K562 (cell line): ENCODE data around the gene LDB2. TPM values are rescaled to one million over a fixed set of nuclear protein-coding genes. Genes with fewer than 3 reads are reported as not detected.

ENCODE experiments used
- ATAC-seq: fragments of 200-7000 bp; cut with Tn5 transposase; 3 replicates; pipeline ENCODE4 v1.9.1; 2020; ENCODE audit warnings: moderate library complexity
- BruUV-seq: library from RNA; stranded (reverse); fragments of 400-500 nt; replicated peaks from 2 replicates; lab custom pipeline; 2021; lab: Mats Ljungman, UMichigan
- CTCF ChIA-PET: fragments of 300-600 bp; formaldehyde crosslinking; extraction: SDS; loops from one replicate; lab custom pipeline; 2021; ENCODE audit warnings: low intra/inter-chr PET ratio; lab: Yijun Ruan, JAX
- POLR2A ChIA-PET: fragments of 300-600, 350-650 bp; sonication (Branson Sonifier 250); formaldehyde crosslinking; extraction: SDS; loops from one replicate; lab custom pipeline; 2021; ENCODE audit warnings: antibody characterized with exemption, inconsistent platforms; lab: Yijun Ruan, JAX
- DNase-seq, 4 experiments: peaks; one replicate each; pipeline versions ENCODE4 v3.0.0 to v3.0.0-alpha.2; 2011 to 2018; ENCODE audit warnings: low spot score in 3 of 4, mixed read lengths in 3 of 4; ENCODE audit errors: extremely low read depth in 1 of 4
- FAIRE-seq: peaks from 2 replicates; lab custom pipeline; 2011; peaks lifted over from hg19 to GRCh38; lab: Jason Lieb, UNC
- H2AFZ ChIP-seq: 2 replicates; pipeline ENCODE4 v1.6.0; 2011; ENCODE audit warnings: low read depth, low read length, control low read depth, inconsistent platforms
- H3K27ac ChIP-seq: fragments of 200-600 bp; 3 replicates; pipeline ENCODE4 v1.8.0; 2011; ENCODE audit warnings: low read depth, mild to moderate bottlenecking, control low read depth, inconsistent platforms, low read length, moderate library complexity, mixed read lengths; ENCODE audit errors: extremely low read depth
- H3K27me3 ChIP-seq, 2 experiments: fragments of 300-600 bp in 1 of 2; 2 replicates in 1 of 2; 3 replicates in 1 of 2; pipeline versions ENCODE4 v1.6.0 to v1.8.0; 2011; ENCODE audit warnings: inconsistent platforms in 2 of 2, low read length in 2 of 2, mild to moderate bottlenecking in 1 of 2, mixed read lengths in 1 of 2, moderate library complexity in 1 of 2; ENCODE audit not compliant: control insufficient read depth in 2 of 2, insufficient read depth in 2 of 2
- H3K36me3 ChIP-seq: fragments of 300-600 bp; 3 replicates; pipeline ENCODE4 v1.8.0; 2011; ENCODE audit warnings: mild to moderate bottlenecking, low read length, inconsistent platforms; ENCODE audit not compliant: control insufficient read depth, insufficient read depth
- H3K4me1 ChIP-seq, 2 experiments: fragments of 200-600 bp in 1 of 2; replicated peaks in 1 of 2; 2 replicates in 1 of 2; 3 replicates in 1 of 2; pipeline versions ENCODE4 v1.5.1 to v1.8.0; 2011; ENCODE audit warnings: inconsistent platforms in 2 of 2, low read length in 2 of 2, mild to moderate bottlenecking in 1 of 2, mixed read lengths in 1 of 2, moderate library complexity in 1 of 2; ENCODE audit not compliant: control insufficient read depth in 2 of 2, insufficient read depth in 2 of 2
- H3K4me2 ChIP-seq: 2 replicates; pipeline ENCODE4 v1.6.1; 2011; ENCODE audit warnings: low read length, control low read depth, inconsistent platforms, mixed read lengths; ENCODE audit not compliant: insufficient read depth
- H3K4me3 ChIP-seq: fragments of 200-600 bp; sonication (generic), shearing (Covaris generic); 2 replicates; pipeline ENCODE4 v1.5.1; 2016; ENCODE audit warnings: control low read depth, inconsistent platforms
- H3K79me2 ChIP-seq: fragments of 200-600 bp; 3 replicates; pipeline ENCODE4 v1.8.0; 2011; ENCODE audit warnings: low read length, inconsistent platforms; ENCODE audit not compliant: control insufficient read depth, insufficient read depth
- H3K9ac ChIP-seq, 2 experiments: 2 replicates each; pipeline versions ENCODE4 v1.6.0 to v1.6.1; 2011; ENCODE audit warnings: low read depth in 2 of 2, low read length in 2 of 2, control low read depth in 1 of 2, inconsistent platforms in 1 of 2, mild to moderate bottlenecking in 1 of 2, mixed read lengths in 1 of 2; ENCODE audit not compliant: insufficient read depth in 1 of 2
- H3K9me1 ChIP-seq: one replicate; pipeline ENCODE4 v1.6.0; 2011; ENCODE audit warnings: inconsistent platforms, mild to moderate bottlenecking, low read length, moderate library complexity; ENCODE audit not compliant: control insufficient read depth, insufficient read depth
- H3K9me3 ChIP-seq: replicated peaks from 2 replicates; pipeline ENCODE4 v1.5.1; 2011; ENCODE audit warnings: low read depth, low read length, inconsistent platforms; ENCODE audit not compliant: control insufficient read depth, insufficient read depth
- H4K20me1 ChIP-seq: replicated peaks from 2 replicates; pipeline ENCODE4 v1.6.1; 2011; ENCODE audit warnings: low read length, inconsistent platforms, mixed read lengths; ENCODE audit not compliant: control insufficient read depth, insufficient read depth
- CAMTA2 ChIP-seq: fragments of 250-450 bp; sonication (Bioruptor Pico); conservative IDR thresholded peaks from 2 replicates; pipeline ENCODE4 v1.5.1; 2022
- HMG20B ChIP-seq: fragments of 250-450 bp; sonication (Bioruptor Pico); IDR thresholded peaks from 2 replicates; pipeline ENCODE4 v1.5.0; 2021; ENCODE audit warnings: mild to moderate bottlenecking
- ZFX ChIP-seq: sonication (generic); formaldehyde crosslinking; IDR thresholded peaks from 2 replicates; pipeline ENCODE4 v1.8.0; 2022; ENCODE audit warnings: mild to moderate bottlenecking, missing genetic modification reagents, moderate library complexity
- ZNF518B ChIP-seq: fragments of 250-450 bp; sonication (Bioruptor Pico); IDR thresholded peaks from 2 replicates; pipeline ENCODE4 v1.5.0; 2021; ENCODE audit warnings: mild to moderate bottlenecking, moderate library complexity
- WGBS: fragments of 100-300 bp; shearing (Covaris generic); methylation state at CpG from one replicate; pipeline ENCODE4 v1.1.6; 2016; ENCODE audit warnings: low coverage, mixed read lengths; ENCODE audit not compliant: insufficient coverage; ENCODE audit errors: missing lambda C conversion rate; 5-methylcytosine and 5-hydroxymethylcytosine counted together
- in situ Hi-C: fragments of 300-500 bp; cut with MboI; formaldehyde crosslinking; loops from 4 replicates; pipeline ENCODE4 v1.15.0; 2018; ENCODE audit warnings: inconsistent platforms, mixed read lengths
- intact Hi-C: fragments of 100-400 bp; cut with micrococcal nuclease; formaldehyde crosslinking; loops from 2 replicates; pipeline ENCODE4 v1.14.2; 2022
- polyA plus RNA-seq, 8 experiments: library from polyadenylated mRNA; depleted of rRNA in 4 of 8; stranded (reverse) in 5 of 8; unstranded in 3 of 8; fragments of >200 nt; fragmentation: Nextera tagmentation in 2 of 8; fragmentation: Illumina TruSeq in 1 of 8; extraction: Ambion mirVana in 2 of 8; extraction: Trizol in 1 of 8; gene quantifications; 2 replicates each; pipeline versions ENCODE4 v1.2.1 to v1.2.3, GENCODE V29; 2011 to 2014; ENCODE audit warnings: inconsistent platforms in 1 of 8, missing spikeins in 1 of 8
- total RNA-seq, 7 experiments: library from RNA; depleted of rRNA in 6 of 7; stranded (reverse); fragments of >200 nt in 6 of 7; fragmentation: Illumina TruSeq in 2 of 7; extraction: Trizol in 2 of 7; gene quantifications; 2 replicates each; pipeline versions ENCODE4 v1.2.1 to v1.2.3, GENCODE V29; 2011 to 2021; ENCODE audit warnings: low replicate concordance in 1 of 7
- TF ChIP-seq, protein P1 (sequence below): sonication (generic); formaldehyde crosslinking; IDR thresholded peaks from 2 replicates; pipeline ENCODE4 v1.8.0; 2022; ENCODE audit warnings: mild to moderate bottlenecking, missing genetic modification reagents

Gene LDB2
- total and polyA plus RNA-seq, 9 of the 15 experiments (the other 6 are each of a cell fraction or from before 2014, with no cell fraction given): 0.10 to 0.20 TPM; not detected in 7

DNA sequence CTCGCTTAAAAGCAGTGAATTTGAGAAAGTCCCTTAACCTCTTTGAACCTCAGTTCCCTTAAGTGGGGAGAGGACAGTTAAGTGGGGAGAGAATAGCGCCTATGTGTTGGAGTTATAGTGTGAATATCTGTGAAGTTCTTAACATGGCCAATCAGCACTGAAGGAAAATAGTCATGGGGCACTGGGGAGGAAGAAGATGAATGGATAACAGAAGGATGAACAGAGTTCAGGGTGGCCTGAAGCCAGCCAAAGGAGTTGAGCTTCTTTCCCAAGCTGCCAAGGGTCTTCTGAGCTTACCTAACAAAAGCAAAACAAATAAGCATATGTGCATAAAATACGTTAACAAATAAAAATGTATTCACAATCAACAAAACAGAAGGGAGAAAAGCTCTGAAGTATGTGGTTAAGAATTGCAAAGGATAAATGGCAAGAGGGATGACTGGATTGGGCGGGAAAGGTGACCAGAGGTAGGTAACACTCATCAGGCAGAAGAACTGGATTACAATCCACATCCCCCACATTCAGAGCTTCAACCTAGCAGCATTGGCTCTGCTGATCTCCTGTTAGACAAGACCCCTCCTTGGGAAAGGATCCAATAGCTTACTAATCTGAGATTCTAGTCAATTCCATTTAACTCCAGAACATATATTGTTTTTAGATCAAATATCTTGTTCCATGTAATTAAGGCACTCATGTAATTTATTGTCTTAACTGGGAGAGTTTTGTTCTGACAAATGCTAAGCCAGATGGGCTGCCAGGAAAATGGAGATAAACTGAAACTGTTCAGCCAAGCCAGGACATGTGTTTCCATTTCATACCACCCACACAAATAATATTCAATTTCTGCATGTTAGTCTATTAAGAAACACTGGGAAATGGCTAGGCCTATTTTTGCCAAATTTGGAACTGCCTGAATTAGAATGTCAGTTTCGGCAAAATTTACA lies 221.2 kb downstream of the LDB2 start:
- in situ Hi-C loops: no loop called here
- H3K27ac ChIP-seq: no peak overlapping the region

GRCh38 chr4:16676230-16676770 lies 222.1 kb downstream of the LDB2 start:
- Histone ChIP-seq H3K9me1 (no peaks in the 10 kb centered on the region), H4K20me1 (no peaks in the 10 kb centered on the region), H3K9ac (no peak overlapping the region), H3K4me2 (no peak overlapping the region), H2AFZ (no peak overlapping the region), H3K9me3 (no peaks in the 10 kb centered on the region), H3K4me1 (no peaks in the 10 kb centered on the region), H3K27ac (no peak overlapping the region), H3K4me3 (no peak overlapping the region), H3K36me3 (no peaks in the 10 kb centered on the region), H3K79me2 (no peaks in the 10 kb centered on the region), H3K27me3 (no peaks in the 10 kb centered on the region; a peak in 1 of 5 replicates)
- in situ Hi-C loops: no loop called here
- CTCF ChIA-PET: no interaction called here
- WGBS: 2% methylated on average over 3 of the region's 3 CpGs
- no peak for DNase-seq
- TF ChIP-seq ZNF518B (no peak), HMG20B (CRISPR knock-in tag) (no peak), CAMTA2 (CRISPR knock-in tag) (no peak)
- TF ChIP-seq, protein P1, sequence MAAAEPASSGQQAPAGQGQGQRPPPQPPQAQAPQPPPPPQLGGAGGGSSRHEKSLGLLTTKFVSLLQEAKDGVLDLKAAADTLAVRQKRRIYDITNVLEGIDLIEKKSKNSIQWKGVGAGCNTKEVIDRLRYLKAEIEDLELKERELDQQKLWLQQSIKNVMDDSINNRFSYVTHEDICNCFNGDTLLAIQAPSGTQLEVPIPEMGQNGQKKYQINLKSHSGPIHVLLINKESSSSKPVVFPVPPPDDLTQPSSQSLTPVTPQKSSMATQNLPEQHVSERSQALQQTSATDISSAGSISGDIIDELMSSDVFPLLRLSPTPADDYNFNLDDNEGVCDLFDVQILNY (CRISPR knock-in tag): no peak
- no TSS peak for BruUV-seq
- intact Hi-C loops: no loop called here
- POLR2A ChIA-PET: no interaction called here
- no peak for ATAC-seq
- FAIRE-seq: no peak

More for the DNA sequence above, 221.2 kb downstream of the LDB2 start:
- no peak for ATAC-seq
- no peak for TF ChIP-seq ZFX (CRISPR knock-in tag)
- no peaks in the 10 kb centered on the region for H3K9me1 ChIP-seq
- H2AFZ ChIP-seq: no peak overlapping the region
- ChIA-PET POLR2A (no interaction called here), CTCF (no interaction called here)
- no peaks in the 10 kb centered on the region for H4K20me1 ChIP-seq
- DNase-seq: no peak
- intact Hi-C loops: no loop called here
- H3K79me2 ChIP-seq: no peaks in the 10 kb centered on the region
- no peak overlapping the region for H3K4me3 ChIP-seq
- H3K9ac ChIP-seq: no peak overlapping the region
- no peaks in the 10 kb centered on the region for H3K4me1 ChIP-seq
- no peaks in the 10 kb centered on the region for H3K27me3 ChIP-seq
- no peaks in the 10 kb centered on the region for H3K36me3 ChIP-seq
- BruUV-seq: no TSS peak
- no peaks in the 10 kb centered on the region for H3K9me3 ChIP-seq
- no peak overlapping the region for H3K4me2 ChIP-seq
- no peak for FAIRE-seq
- 1% methylated on average over 5 of the region's 5 CpGs for WGBS
